ENCODE data around the gene WHRN. TPM values are rescaled to one million over a fixed set of nuclear protein-coding genes. Genes with fewer than 3 reads are reported as not detected.

Gene WHRN
- total RNA-seq, 1 donor from 2014 or later = 3.1 TPM

GRCh38 chr9:114467226-114467750 is 38.0 kb downstream of the WHRN start:
- H3K27ac ChIP-seq = no peak overlapping the region
- H3K27me3 ChIP-seq = no peaks in the 10 kb centered on the region
- ATAC-seq (no peak), DNase-seq (no peak)
- H3K36me3 ChIP-seq = no peaks in the 10 kb centered on the region
- TF ChIP-seq CTCF (IDR thresholded peaks at IDR 0.05) = no peak
- no peaks in the 10 kb centered on the region for H3K9me3 ChIP-seq
- intact Hi-C loops (cut with DNase I) = no loop called here
- H3K4me3 ChIP-seq = no peak overlapping the region
- no peaks in the 10 kb centered on the region for H3K4me1 ChIP-seq

DNA sequence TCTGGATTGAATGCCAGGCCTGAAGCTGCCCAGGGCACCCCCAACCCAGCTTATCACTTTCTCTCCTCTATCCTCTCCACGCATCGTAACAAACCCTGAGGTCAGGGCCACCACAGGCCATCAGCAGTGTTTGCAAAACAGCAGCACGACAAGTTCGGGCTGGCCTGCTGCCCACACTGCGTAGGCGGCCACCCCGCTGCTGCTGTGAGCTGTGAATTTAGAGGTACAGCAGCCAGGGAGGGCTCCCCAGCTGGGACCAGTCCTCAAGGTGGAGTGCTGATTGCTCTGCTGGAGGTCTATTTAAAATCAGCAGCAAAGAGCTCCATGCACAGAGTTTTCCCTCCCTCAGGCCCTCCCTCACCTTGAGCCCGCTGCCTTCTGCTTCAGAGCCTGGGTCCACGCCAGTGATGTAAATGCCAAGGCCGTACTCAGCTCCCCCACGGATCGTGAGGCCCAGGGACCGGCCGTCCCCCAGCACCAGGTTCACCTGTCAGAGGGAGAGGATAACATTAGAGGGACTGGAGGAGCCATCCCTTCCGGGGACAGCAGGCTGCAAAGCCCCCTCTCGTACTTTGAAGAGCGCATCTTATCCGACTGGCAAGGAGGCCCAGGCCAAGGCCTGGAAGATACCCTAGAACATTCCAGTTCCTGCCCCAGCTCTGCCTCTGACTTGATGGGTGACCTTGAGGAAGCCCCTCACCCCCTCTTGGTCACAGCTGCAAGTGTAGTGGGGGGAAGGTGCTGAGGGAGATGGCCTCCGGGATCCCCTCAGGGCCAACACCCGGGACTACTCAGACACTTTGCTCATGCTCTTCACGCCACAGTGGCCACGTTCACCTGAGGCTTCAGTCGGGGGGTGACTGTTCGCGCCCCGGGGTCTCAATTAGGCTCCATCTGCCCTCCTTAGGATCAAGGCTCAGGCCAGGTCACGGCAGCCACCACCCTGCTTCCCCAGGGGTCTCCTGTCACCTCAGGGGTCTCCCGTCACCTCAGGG is 39.1 kb downstream of the WHRN start:
- Histone ChIP-seq H3K4me1 (no peaks in the 10 kb centered on the region), H3K27me3 (no peaks in the 10 kb centered on the region), H3K9me3 (no peaks in the 10 kb centered on the region), H3K36me3 (no peaks in the 10 kb centered on the region), H3K27ac (no peak overlapping the region), H3K4me3 (no peak overlapping the region)
- ATAC-seq = no peak
- no peak for DNase-seq
- TF ChIP-seq CTCF (IDR thresholded peaks at IDR 0.05) = no peak
- intact Hi-C loops (cut with DNase I) = no loop called here

DNA sequence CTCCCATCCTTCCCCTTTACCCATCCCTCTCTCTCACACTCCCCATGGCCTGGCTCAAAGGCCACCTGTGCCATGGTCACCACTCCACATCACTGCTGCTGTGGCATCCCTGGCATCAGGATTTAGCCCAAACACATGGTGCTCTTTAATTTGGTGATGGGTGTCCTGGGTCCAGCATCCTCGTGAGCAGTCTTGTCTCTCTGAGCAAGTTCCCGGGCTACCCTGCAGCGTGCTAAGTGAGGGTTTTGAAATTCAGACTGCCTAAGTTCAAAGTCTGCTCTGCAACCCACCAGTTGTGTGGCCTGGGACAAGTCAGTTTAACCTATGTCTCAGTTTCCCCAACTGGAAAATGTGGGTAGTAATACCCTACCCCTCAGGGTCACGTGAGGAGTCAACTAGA is 39.9 kb downstream of the WHRN start:
- no peaks in the 10 kb centered on the region for H3K9me3 ChIP-seq
- H3K27ac ChIP-seq = no peak overlapping the region
- no peaks in the 10 kb centered on the region for H3K27me3 ChIP-seq
- no peak for TF ChIP-seq CTCF (IDR thresholded peaks at IDR 0.05)
- H3K4me3 ChIP-seq = no peak overlapping the region
- DNase-seq = no peak
- H3K4me1 ChIP-seq = no peaks in the 10 kb centered on the region
- H3K36me3 ChIP-seq = no peaks in the 10 kb centered on the region
- no peak for ATAC-seq
- intact Hi-C loops (cut with DNase I) = no loop called here

DNA sequence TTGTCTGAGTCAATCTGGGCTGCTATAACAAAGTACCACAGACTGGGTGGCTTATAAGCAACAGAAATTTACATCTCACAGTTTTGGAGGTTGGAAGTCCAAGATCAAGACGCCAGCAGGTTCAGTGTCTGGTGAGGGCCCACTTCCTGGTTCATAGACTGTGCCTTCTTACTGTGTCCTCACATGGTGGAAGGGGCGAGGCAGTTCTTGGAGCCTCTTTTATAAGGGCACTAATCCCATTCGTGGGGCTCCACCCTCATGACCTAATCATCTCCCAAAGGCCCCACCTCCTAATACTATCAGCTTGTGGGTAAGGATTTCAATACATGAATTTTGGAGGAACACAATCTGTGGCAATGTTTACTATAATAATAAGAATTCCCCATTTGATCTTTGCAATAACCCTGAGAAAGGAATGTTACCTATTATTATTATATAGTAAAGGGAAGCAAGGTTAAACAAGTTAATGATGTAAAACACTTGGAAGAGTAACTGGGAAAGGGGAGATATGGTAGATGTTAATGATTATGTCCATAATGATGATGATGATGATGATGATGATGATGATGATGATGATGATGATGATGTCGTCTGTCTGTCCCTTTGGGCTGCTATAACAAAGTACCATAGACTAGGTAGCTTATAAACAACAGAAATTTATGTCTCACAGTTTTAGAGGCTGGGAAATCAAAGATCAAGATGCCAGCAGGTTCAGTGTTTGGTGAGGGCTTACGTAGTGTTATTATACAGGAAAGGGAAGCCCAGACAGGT is 40.8 kb downstream of the WHRN start:
- ATAC-seq (no peak), DNase-seq (no peak)
- H3K36me3 ChIP-seq = no peaks in the 10 kb centered on the region
- H3K27me3 ChIP-seq = no peaks in the 10 kb centered on the region
- no peaks in the 10 kb centered on the region for H3K4me1 ChIP-seq
- TF ChIP-seq CTCF (IDR thresholded peaks at IDR 0.05) = no peak
- H3K9me3 ChIP-seq = no peaks in the 10 kb centered on the region
- H3K4me3 ChIP-seq = no peak overlapping the region
- H3K27ac ChIP-seq = no peak overlapping the region
- intact Hi-C loops (cut with DNase I) = no loop called here

- Histone ChIP-seq H3K27ac (no peak overlapping the region), H3K4me1 (no peaks in the 10 kb centered on the region), H3K36me3 (no peaks in the 10 kb centered on the region), H3K27me3 (no peaks in the 10 kb centered on the region), H3K4me3 (no peak overlapping the region), H3K9me3 (no peaks in the 10 kb centered on the region)
- no peak for TF ChIP-seq CTCF (IDR thresholded peaks at IDR 0.05)
- intact Hi-C loops (cut with DNase I) = no loop called here
- ATAC-seq (no peak), DNase-seq (no peak)
These were observed 42.5 kb downstream of the WHRN start for GRCh38 chr9:114462791-114463190.
